Bronchial epithelial cell (primary cell): ENCODE measurements around the gene ANXA2. TPM values are rescaled to one million over a fixed set of nuclear protein-coding genes. Genes with fewer than 3 reads are reported as not detected.

Experiments used
- DNase-seq: peaks from one replicate; pipeline ENCODE4 v3.0.0-alpha.2; 2010; ENCODE audit warnings: low read depth
- FAIRE-seq: peaks from 2 replicates; lab custom pipeline; 2011; peaks lifted over from hg19 to GRCh38; lab: Jason Lieb, UNC
- H3K27me3 ChIP-seq: 2 replicates; pipeline ENCODE4 v1.5.1; 2011; ENCODE audit warnings: low read length; ENCODE audit not compliant: control insufficient read depth, insufficient read depth
- H3K36me3 ChIP-seq: 2 replicates; pipeline ENCODE4 v1.5.1; 2011; ENCODE audit warnings: low read length; ENCODE audit not compliant: control insufficient read depth, insufficient read depth
- H3K4me3 ChIP-seq: 2 replicates; pipeline ENCODE4 v1.5.1; 2011; ENCODE audit warnings: mild to moderate bottlenecking, low read depth, low read length, control low read depth
- CTCF ChIP-seq: IDR thresholded peaks from 2 replicates; pipeline ENCODE4 v1.5.1; 2011; ENCODE audit warnings: mild to moderate bottlenecking, moderate library complexity, low read length, control low read depth, inconsistent platforms; ENCODE audit not compliant: insufficient read depth, severe bottlenecking
- total RNA-seq: library from RNA; depleted of rRNA; stranded (reverse); fragments of >200 nt; gene quantifications from 2 replicates; pipeline ENCODE4 v1.2.1, GENCODE V29; 2014

The ANXA2 gene
- total RNA-seq, 1 donor from 2014 or later = 5,325 TPM

DNA sequence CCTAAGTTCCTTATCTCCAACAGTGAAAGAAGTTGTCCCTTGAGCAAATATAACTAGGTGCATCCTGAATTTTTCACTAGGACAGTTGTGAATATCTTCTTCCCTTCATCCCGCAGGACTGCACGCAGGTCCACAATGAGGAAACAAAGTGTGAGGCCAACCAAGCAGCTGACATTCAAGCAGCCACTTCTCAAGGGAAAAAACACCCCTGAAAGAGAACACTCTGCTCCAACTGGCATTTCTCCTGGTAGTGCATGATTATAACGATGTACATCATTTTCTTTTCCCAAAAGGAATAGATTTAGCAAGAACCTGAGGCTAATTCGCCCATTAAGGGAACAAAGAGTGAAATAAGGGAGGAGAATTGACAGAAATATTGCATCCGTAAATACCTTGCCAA is 74.5 kb downstream of the ANXA2 start:
- Histone ChIP-seq H3K27me3 (peaks cover 3% of the 10 kb centered on the region), H3K4me3 (no peak overlapping the region), H3K36me3 (no peaks in the 10 kb centered on the region)
- DNase-seq (no peak), FAIRE-seq (no peak)
- no peak for TF ChIP-seq CTCF

DNA sequence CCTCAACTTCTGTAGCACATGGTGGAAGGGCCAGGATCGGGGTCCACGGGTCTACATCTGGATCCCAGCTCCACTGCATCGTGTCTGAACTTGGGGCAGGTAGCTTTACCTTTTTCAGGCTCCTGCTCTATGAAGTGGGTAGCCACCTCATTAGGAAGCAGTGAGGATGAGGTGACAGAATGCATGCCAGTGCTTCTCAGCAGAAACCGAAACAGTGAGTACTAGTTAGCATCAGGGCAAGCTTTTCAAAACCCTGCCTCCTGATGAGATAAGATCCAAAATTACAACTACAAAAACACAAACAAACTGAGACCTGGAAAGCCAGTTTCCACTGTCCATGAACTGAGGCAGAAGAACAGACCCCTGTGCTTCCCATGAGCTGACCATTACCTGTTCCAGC is 77.4 kb downstream of the ANXA2 start:
- FAIRE-seq = no peak
- no peak for TF ChIP-seq CTCF
- H3K27me3 ChIP-seq = peaks cover 2% of the 10 kb centered on the region
- H3K4me3 ChIP-seq = no peak overlapping the region
- no peaks in the 10 kb centered on the region for H3K36me3 ChIP-seq
- no peak for DNase-seq

GRCh38 chr15:60318216-60318867 is 79.4 kb downstream of the ANXA2 start:
- Histone ChIP-seq H3K27me3 (no peaks in the 10 kb centered on the region), H3K36me3 (no peaks in the 10 kb centered on the region), H3K4me3 (no peak overlapping the region)
- DNase-seq (no peak), FAIRE-seq (no peak)
- no peak for TF ChIP-seq CTCF

GRCh38 chr15:60316961-60317360 is 80.8 kb downstream of the ANXA2 start:
- TF ChIP-seq CTCF = no peak
- Histone ChIP-seq H3K27me3 (no peaks in the 10 kb centered on the region), H3K4me3 (no peak overlapping the region), H3K36me3 (no peaks in the 10 kb centered on the region)
- DNase-seq (peak; percentile 97), FAIRE-seq (no peak)

GRCh38 chr15:60315878-60316277 is 81.9 kb downstream of the ANXA2 start:
- H3K4me3 ChIP-seq = no peak overlapping the region
- FAIRE-seq = peak; percentile 23
- no peaks in the 10 kb centered on the region for H3K27me3 ChIP-seq

More at GRCh38 chr15:60315878-60316277, 81.9 kb downstream of the ANXA2 start:
- no peak for TF ChIP-seq CTCF
- no peak for DNase-seq
- H3K36me3 ChIP-seq = no peaks in the 10 kb centered on the region
